ENCODE results near the gene SPPL2B.

SPPL2B gene

GRCh38 chr19:2321565-2322283, 6.8 kb upstream of the SPPL2B start:
- no peak for DNase-seq (ENCODE audit: low spot score)

DNA sequence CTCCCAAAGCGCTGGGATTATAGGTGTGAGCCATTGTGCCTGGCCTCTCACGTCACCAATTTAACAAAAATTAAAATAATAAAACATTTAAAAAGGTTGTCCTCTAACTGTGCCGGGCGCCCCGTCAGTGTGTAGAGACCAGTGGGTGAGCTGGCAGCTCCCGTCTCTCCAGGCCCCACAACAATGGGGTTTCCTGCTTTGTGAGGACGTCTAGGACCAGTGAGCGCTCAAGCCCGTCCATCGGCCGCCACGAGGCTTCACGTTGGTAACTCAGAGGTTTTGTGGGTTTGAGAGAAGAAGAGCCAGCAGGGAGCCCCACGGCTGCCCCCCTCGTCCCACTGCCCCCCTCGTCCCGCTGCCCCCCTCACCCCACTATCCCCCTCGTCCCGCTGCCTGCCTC, 4.8 kb upstream of the SPPL2B start:
- no peak for DNase-seq (ENCODE audit: low spot score)

GRCh38 chr19:2324220-2324948, 4.1 kb upstream of the SPPL2B start:
- DNase-seq (ENCODE audit: low spot score): no peak

GRCh38 chr19:2325281-2326046, 3.0 kb upstream of the SPPL2B start:
- no peak for DNase-seq (ENCODE audit: low spot score)

GRCh38 chr19:2326699-2327360, 1.7 kb upstream of the SPPL2B start:
- no peak for DNase-seq (ENCODE audit: low spot score)

GRCh38 chr19:2327773-2328400, 597 bp upstream of the SPPL2B start:
- DNase-seq (ENCODE audit: low spot score): no peak

- DNase-seq (ENCODE audit: low spot score): no peak
Measured at GRCh38 chr19:2329149-2329478, 630 bp downstream of the SPPL2B start.

GRCh38 chr19:2329501-2329916, 1.0 kb downstream of the SPPL2B start:
- peak; percentile 72 for DNase-seq (ENCODE audit: low spot score)

DNA sequence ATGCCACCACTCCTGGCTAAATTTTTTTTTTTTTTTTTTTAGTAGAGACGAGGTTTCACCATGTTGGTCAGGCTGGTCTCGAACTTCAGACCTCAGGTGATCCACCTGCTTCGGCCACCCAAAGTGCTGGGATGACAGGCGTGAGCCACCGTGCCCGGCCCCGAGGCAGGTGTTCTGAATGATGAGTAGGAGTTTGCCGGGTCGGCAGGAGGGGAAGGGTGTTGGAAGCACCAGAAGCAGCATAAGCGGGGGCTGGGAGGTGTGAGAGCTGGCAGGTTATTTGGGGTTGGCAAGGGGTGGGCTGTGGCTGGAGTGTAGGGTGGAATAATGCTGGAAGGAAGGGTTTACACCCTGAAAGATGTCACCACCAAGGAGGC, 1.8 kb downstream of the SPPL2B start:
- no peak for DNase-seq (ENCODE audit: low spot score)

- DNase-seq (ENCODE audit: low spot score): no peak
Measured at GRCh38 chr19:2330632-2331284, 2.3 kb downstream of the SPPL2B start.

DNA sequence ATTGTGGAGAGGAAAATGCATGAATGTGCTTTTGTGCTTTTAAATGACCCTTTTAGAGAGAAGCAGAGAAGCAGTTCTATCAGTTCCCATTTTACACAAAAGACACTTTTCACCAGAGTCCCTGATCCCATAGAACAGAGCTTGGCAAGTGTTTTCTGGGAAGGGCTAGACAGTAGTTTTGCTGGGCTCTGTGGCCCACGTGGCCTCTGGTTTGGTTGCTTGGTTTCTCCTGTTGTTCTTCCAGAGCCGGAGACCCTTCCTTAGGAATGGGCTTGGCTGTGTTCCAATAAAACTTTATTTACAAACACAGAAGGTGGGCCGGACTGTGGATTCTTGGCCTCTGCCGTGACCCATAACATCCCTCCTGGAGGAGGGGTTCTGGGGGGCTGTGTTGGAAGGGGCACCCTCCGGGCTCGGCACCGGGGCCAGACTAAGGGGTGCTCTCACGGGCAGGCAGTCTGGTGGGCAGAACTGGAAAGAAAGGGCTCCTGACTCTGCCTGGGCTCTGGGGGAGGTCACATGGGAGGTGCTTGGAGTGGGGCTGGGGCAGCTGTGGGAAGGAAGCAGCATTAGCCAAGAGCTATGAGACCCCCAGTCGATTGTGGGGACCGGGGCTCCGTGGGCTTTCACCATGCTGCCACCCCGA, 3.2 kb downstream of the SPPL2B start:
- no peak for DNase-seq (ENCODE audit: low spot score)

DNA sequence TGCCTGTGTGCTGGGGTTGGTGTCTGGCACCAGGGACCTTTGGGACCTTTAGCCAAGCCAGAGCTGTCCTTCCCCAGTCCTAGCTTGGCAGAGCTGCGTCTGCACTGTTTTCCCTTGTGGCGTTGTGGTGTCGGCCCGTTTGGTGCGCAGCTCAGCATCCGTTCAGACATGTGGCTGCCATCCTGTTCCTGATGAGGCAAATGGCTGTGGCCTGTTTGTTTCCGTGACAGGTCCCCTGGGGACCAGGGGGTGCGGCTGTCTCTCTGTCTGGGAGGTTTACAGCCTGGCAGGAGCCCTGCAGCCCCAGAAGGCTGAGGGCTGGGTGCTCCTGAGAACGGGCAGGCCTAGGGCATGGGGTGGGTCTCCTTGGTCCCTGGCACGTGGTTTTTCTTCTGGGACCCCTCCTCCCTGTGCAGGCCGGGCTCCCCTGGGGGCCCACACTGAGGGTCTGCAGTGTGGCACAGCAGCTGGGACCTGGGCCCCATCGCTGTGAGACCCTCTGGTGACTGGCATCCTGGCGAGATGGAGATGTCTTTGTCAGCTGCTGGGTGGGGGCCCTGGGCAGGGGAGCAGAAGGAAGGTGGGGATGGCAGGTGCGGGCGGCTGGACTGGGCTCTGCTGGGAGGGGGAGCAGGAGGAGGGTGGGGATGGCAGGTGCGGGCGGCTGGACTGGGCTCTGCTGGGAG, 4.0 kb downstream of the SPPL2B start:
- DNase-seq (ENCODE audit: low spot score): no peak

GRCh38 chr19:2333027-2333806, 4.7 kb downstream of the SPPL2B start:
- DNase-seq (ENCODE audit: low spot score): no peak

DNA sequence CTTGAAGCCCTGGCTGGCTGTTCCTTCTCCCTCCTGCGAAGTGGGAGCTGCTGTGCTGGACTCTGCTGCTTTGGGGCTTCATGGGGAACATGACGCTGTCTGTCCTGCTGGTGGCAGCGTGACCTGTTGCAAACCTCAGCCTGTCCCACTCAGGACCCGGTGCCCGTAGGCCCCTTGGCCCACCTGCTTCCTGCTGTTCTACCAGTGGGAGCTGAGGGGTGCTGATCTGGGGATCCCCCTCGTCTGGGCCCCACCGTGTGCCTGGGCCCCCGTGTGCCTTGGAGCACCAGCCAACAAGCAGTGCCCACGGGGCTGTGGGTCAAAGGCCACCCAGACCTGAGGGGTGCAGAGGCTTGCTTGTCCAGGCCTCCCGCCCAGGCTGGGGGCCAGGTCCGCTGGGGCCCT, 5.3 kb downstream of the SPPL2B start:
- DNase-seq (ENCODE audit: low spot score): no peak

- no peak for DNase-seq (ENCODE audit: low spot score)
Measured at GRCh38 chr19:2334426-2334825, 5.9 kb downstream of the SPPL2B start.

GRCh38 chr19:2334986-2335846, 6.7 kb downstream of the SPPL2B start:
- DNase-seq (ENCODE audit: low spot score): no peak

GRCh38 chr19:2335848-2336247, 7.4 kb downstream of the SPPL2B start:
- no peak for DNase-seq (ENCODE audit: low spot score)

DNA sequence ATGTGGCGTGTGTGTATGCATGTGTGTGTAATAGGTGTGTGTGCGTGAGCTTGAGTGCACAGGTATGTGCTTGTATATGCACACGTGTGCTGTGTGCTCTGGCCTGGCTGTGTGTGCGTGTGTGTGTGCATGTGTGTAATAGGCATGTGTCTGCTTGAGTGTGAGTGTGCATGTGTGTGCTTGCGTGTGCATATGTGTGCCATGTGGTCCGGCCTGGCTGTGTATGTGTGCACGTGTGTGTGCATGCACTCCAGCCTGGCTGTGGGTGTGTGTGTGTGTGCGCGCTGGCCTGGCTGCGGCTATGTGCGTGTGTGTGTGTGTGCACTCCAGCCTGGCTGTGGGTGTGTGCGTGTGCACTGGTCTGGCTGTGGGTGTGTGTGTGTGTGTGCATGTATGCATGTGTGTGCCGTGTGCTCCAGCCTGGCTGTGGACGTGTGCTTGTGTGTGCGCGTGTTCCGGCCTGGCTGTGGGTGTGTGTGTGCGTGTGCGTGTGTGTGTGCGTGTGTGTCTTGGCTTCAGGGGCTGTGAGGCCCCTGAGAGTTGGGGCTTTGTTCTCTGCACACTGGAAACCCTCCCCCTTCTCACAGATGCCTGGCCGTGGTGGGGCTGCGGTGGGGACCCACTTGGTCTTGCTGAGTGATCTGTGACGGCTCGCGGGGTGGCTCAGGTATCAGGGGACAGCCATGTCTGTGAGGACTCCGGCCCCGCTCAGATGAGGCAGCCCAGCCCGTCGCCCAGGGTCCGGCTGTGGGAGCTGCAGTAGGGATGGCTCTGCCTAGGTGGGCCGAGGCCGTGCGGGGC, 8.2 kb downstream of the SPPL2B start:
- no peak for DNase-seq (ENCODE audit: low spot score)
